Stimulated activated CD8-positive, alpha-beta memory T cell treated with anti-CD3 and anti-CD28 coated beads, Interleukin-12 subunit alpha, Interleukin-12 subunit beta, amount 100 ng/mL, for 1 hour (primary cell): ENCODE measurements around the gene GUF1.

ENCODE experiments used
- DNase-seq: peaks from one replicate; pipeline ENCODE4 v3.0.0-alpha.2; 2020; ENCODE audit warnings: low read depth

Gene GUF1, protein sequence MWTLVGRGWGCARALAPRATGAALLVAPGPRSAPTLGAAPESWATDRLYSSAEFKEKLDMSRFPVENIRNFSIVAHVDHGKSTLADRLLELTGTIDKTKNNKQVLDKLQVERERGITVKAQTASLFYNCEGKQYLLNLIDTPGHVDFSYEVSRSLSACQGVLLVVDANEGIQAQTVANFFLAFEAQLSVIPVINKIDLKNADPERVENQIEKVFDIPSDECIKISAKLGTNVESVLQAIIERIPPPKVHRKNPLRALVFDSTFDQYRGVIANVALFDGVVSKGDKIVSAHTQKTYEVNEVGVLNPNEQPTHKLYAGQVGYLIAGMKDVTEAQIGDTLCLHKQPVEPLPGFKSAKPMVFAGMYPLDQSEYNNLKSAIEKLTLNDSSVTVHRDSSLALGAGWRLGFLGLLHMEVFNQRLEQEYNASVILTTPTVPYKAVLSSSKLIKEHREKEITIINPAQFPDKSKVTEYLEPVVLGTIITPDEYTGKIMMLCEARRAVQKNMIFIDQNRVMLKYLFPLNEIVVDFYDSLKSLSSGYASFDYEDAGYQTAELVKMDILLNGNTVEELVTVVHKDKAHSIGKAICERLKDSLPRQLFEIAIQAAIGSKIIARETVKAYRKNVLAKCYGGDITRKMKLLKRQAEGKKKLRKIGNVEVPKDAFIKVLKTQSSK

DNA sequence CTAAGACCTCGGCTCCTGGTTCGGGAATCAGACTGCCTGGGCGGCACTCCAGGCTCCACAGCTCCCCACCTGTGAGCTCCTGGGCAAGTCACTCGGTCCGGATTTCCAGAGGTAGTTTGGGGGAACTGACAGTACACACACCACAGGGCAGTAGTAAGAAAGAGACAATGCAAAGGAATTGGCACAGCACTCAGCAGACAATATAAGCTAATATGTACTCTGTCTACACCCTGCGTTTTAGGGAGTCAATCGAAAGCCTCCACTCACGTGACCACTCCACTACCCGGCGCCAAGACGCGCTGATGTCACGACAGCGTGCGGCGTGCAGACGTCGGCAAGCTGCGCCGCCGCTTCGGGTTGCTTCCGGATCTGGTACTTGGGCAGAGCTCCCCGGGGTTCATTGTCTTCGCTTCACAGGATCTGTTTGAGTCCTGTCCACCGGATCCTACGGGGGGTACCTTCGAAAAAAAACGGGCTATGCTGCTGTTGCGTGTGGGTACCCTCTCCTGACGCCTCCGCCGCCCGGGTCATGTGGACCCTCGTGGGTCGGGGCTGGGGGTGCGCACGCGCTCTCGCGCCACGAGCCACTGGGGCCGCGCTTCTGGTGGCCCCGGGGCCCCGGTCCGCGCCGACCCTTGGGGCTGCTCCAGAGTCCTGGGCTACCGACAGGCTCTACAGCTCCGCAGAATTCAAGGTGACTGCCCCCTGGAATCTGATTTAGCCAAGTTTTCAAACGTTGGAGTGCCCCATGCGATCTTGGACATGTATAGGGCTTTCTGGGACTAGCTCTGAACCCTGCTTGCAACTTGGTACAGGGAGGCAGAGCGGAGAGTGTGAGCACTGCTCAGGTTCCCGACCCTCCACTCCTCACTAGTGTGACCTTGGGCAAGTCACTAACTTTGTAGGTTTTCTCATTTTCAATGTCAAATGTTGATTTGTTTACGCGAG is at the start of gene GUF1:
TSS of gene GUF1 (plus strand) at position 327 of the 948 bp plus-strand sequence. CDS start at position 530, 203 bp downstream.
- DNase-seq = peak; percentile 78

DNA sequence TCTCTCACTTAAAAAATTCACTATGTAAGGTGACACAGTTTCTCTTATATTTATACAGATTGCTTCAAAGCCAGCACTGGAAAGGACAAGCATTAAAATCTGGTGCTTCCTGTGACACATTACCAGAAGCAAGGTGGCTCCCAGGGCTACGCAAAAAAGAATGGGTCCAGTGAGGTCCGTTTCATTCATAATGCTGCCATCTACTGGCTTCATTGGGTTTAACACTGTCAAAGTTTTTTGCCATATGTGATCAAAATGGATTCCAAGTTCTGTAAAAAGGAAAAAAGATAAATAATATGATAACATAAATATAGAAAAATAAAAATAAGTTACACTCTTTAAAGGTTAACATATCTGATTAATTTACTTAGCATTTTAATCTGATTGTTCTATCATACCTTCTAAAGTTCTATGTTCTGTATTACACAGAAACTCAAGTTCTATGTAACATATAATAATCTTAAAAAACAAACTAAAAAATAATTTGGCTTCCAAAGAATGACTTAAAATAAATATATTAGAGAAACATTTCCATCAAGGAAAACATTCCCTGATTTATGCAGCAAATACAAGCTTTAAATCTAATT is 48.8 kb upstream of the GUF1 start:
- peak; percentile 4 for DNase-seq

GRCh38 chr4:44632089-44632488 is 46.1 kb upstream of the GUF1 start:
- DNase-seq = no peak

- no peak for DNase-seq
Measured at GRCh38 chr4:44632733-44633132, 45.5 kb upstream of the GUF1 start.

- DNase-seq = no peak
Measured at GRCh38 chr4:44638091-44638490, 40.1 kb upstream of the GUF1 start.

DNA sequence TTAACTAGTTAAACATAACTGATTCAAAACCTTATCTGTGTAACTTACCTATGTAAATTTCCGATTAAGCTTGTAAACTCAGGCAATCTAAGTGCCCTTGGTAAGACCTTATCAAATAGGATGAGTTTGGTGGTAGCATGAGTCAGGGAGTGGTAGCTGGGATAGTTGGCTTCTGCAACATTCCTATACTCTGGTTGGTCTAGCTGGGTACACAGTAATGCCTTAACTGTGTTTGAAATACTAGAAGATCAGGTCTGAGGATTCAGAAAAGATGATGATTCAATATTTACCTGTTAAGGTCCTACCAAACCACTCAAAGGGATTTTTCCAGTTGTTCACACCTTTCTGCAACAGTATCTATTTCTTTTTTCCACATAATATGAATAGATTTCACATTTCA is 32.1 kb upstream of the GUF1 start:
- DNase-seq = no peak

DNA sequence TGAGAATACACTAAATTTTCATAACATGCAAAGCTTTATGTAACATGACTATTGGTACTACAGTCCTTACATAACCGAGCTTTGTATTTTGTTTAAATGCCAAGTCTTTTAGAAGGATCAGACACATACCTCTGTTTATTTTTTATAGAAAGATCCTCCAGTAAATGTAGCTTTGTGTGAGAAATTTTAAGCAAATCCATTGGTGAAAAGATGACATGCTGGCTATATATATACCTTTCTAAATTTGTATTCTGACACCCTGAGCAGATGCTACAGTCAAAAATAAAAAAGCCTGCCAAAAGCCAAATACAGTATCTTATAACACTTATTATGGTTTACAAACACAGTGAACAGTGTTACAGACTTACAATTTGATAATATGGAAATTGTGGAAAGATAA is 26.8 kb upstream of the GUF1 start, which contains the start of gene YIPF7:
TSS of gene YIPF7 (minus strand) at position 201 of the 400 bp plus-strand sequence. CDS start 1,525 bp downstream, outside the sequence.
- no peak for DNase-seq

GRCh38 chr4:44652002-44652401 is 26.2 kb upstream of the GUF1 start:
- no peak for DNase-seq

GRCh38 chr4:44660396-44660795 is 17.8 kb upstream of the GUF1 start:
- DNase-seq = no peak

DNA sequence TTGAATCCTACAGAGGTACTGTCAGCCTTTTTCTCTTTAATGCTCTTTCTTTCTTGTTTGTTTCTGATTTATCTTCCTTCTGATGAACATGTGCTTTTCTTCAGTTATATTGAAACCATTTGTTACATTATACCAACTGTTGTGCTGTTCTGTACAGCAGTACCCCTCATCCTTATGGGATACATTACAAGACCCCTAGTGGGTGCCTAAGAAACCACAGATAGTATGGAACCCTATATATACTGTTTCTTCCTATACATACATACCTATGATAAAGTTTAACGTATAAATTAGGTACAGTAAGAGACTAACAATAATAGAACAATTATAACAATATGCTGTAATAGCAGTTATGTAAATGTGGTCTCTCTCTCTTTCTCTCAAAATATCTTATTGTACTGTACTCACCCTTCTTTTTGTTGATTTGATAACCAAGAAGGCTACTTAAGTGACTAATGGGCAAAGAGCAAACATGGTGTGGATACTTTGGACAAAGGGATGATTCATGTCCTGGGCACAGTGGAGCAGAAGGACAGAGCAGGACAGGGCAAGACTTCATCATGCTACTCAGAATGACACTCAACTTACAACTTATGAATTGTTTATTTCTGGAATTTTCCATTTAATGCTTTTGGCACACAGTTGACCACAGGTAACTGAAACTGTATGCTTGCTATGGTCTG is 16.1 kb upstream of the GUF1 start:
- no peak for DNase-seq

- DNase-seq = no peak
Measured at GRCh38 chr4:44662623-44663005, 15.6 kb upstream of the GUF1 start.

DNA sequence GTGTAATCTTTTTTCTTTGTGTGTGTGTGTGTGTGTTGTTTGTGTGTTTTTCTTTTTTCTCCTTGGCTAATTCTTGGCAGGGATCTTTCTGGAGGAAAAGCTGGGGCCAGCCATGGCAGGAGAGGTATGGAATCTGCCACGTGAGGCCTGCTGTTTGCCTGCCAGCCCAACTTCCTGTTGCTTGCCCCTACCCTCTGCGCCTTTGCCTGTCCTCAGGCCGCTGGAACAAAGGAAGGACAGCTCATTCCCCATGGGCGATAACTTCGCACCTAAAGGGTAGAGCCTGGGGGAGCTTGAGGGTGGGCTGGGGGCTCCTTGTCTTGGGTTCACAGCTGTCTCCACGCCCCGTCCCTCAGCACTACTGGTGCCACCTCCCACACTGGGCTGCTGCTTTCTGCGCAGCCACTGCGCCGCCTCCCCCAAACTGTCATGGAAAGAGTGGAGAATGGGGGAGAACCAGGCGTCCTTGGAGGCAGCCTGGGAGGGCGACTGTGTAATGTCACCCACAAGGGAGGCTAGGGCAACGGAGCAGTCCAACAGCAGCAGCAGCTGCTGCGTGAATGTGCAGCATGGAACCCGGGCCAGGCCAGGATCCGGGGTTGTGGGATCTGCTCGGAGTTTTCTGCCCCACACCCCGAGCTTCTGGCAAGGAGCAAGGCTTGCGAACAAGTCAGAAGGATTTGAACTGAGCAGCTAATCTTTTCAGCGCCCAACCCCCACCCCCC is 14.5 kb upstream of the GUF1 start:
- DNase-seq = no peak

DNA sequence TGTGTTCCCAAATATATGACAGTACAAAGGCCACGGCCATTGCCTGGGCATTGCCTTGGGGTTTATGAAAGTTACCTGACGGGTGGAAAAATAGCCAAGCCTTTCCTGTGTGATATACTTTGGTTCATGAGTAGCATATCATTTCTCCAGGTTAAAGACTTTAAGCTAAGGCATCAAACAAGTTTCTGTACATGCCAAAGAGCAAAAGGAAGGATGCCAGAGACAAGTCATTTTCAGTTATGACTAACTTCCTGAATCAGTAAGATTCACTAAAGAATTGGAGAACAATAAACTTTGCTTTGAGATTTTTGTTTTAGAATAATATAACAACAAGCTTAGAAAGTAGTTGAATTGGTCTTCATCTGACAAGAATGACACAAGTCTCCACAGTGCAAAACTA is 9.7 kb upstream of the GUF1 start:
- DNase-seq = no peak

- DNase-seq = no peak
Measured at GRCh38 chr4:44670506-44671199, 7.6 kb upstream of the GUF1 start.

- DNase-seq = no peak
Measured at GRCh38 chr4:44671636-44672035, 6.6 kb upstream of the GUF1 start.

GRCh38 chr4:44674471-44674870 is 3.7 kb upstream of the GUF1 start:
- no peak for DNase-seq

DNA sequence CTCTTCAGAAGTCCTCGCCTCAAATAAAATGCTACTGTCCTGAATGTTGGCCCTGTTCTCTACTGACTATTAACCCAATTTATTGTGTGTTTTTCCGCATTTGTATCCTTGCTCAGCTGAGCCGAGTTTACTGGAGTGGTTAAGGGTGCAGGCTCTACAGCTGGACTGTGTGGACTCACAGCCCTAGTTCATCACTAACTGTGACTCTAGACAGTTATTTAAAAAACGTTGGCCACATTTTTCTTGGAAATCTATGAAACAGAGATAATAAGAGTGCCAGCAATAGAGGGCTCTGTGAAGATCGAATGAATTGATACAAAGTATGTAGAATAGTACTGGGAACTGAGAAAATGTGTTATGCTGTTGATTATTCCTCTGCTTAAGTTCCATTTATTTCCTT is 2.9 kb upstream of the GUF1 start:
- no peak for DNase-seq

DNA sequence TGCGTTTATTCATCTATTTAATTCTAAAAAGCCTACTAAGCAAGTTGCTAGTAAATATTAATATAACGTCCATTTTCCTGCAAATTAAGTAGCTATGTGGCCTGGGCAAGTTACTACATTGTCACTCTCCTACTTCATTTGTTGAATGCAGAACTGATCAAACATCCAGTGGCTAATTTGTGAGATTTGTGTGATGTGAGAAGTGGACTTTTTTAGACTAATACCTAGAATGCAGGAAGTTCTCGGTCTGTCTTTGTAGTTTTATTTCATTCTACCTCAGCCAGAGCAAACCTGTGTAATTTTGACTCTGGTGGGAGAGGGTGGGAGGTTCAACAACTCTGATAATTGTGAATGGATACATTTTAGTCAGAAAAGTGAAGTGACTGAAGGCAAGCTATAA is 840 bp downstream of the GUF1 start:
- DNase-seq = no peak

GRCh38 chr4:44684648-44685047 is 6.4 kb downstream of the GUF1 start:
- DNase-seq = no peak

- DNase-seq = no peak
Measured at GRCh38 chr4:44700427-44700826, 22.2 kb downstream of the GUF1 start.
